Gastrocnemius medialis (tissue), 4 donors: Measurements from ENCODE around the gene ANKRD62. TPM values are rescaled to one million over a fixed set of nuclear protein-coding genes. Genes with fewer than 3 reads are reported as not detected.

Experiments used
- ATAC-seq, 2 donors: fragments of 150-250 bp; one replicate each; pipeline ENCODE4 v1.9.1; 2016
- DNase-seq, 2 donors: peaks; one replicate each; pipeline ENCODE4 v3.0.0-alpha.2; 2019
- H3K27ac ChIP-seq, 4 donors: fragments of 200-600 bp; sonication (generic); 1 replicate in 1 of 4; 2 replicates in 3 of 4; pipeline ENCODE4 v1.5.1; 2016 to 2018; ENCODE audit warnings: mild to moderate bottlenecking in 2 of 4, moderate library complexity in 1 of 4
- H3K27me3 ChIP-seq, 3 donors: fragments of 200-600 bp; sonication (generic) in 2 of 3; 1 replicate in 1 of 3; 2 replicates in 2 of 3; pipeline versions ENCODE4 v1.5.1 to v1.6.0; 2016 to 2019; ENCODE audit warnings: mild to moderate bottlenecking in 1 of 3, moderate library complexity in 1 of 3
- H3K36me3 ChIP-seq, 2 donors: fragments of 200-600 bp; sonication (generic) in 1 of 2; one replicate each; pipeline ENCODE4 v1.5.1; 2017 to 2018
- H3K4me1 ChIP-seq, 2 donors: fragments of 200-600 bp; sonication (generic) in 1 of 2; one replicate each; pipeline ENCODE4 v1.5.1; 2016 to 2017; ENCODE audit warnings: mild to moderate bottlenecking in 2 of 2
- H3K4me3 ChIP-seq, 4 donors: fragments of 200-600 bp; sonication (generic) in 3 of 4; 1 replicate in 1 of 4; 2 replicates in 3 of 4; pipeline ENCODE4 v1.5.1; 2016 to 2019; ENCODE audit warnings: mild to moderate bottlenecking in 2 of 4
- H3K9me3 ChIP-seq, 3 donors: fragments of 200-600 bp; sonication (generic) in 2 of 3; 1 replicate in 1 of 3; 2 replicates in 2 of 3; pipeline ENCODE4 v1.5.1; 2016 to 2019
- POLR2A ChIP-seq, 2 donors: fragments of 450-650 bp; IDR thresholded peaks; one replicate each; pipeline ENCODE4 v1.6.1; 2017; ENCODE audit warnings: antibody characterized with exemption in 2 of 2, mild to moderate bottlenecking in 2 of 2, moderate library complexity in 2 of 2
- in situ Hi-C, 4 donors: fragments of 200-750 bp; cut with MboI; loops; one replicate each; pipeline versions ENCODE4 v1.15.0 to v1.8.0; 2017; ENCODE audit warnings: low sequenced_read_pairs in 4 of 4
- intact Hi-C: fragments of 100-400 bp; cut with DNase I; formaldehyde crosslinking; loops from one replicate; pipeline ENCODE4 v1.15.1; 2023; ENCODE audit warnings: low total_unique reads
- total RNA-seq, 4 donors: library from RNA; depleted of rRNA; stranded (reverse); fragments of >200 nt; gene quantifications; one replicate each; pipeline versions ENCODE4 v1.1.0 to v1.2.3, GENCODE V29; 2016
- TF ChIP-seq, protein P1 (sequence below), 5 experiments: fragments of 450-650 bp in 3 of 5; fragments of 200-600 bp in 2 of 5; sonication (generic) in 2 of 5; IDR thresholded peaks in 4 of 5; conservative IDR thresholded peaks in 1 of 5; 1 replicate in 4 of 5; 2 replicates in 1 of 5; pipeline ENCODE4 v1.5.1; 2016 to 2019; ENCODE audit warnings: antibody characterized with exemption in 5 of 5, mild to moderate bottlenecking in 3 of 5, moderate library complexity in 3 of 5

ANKRD62 gene
- total RNA-seq, 4 donors from 2014 or later, result not detected

DNA sequence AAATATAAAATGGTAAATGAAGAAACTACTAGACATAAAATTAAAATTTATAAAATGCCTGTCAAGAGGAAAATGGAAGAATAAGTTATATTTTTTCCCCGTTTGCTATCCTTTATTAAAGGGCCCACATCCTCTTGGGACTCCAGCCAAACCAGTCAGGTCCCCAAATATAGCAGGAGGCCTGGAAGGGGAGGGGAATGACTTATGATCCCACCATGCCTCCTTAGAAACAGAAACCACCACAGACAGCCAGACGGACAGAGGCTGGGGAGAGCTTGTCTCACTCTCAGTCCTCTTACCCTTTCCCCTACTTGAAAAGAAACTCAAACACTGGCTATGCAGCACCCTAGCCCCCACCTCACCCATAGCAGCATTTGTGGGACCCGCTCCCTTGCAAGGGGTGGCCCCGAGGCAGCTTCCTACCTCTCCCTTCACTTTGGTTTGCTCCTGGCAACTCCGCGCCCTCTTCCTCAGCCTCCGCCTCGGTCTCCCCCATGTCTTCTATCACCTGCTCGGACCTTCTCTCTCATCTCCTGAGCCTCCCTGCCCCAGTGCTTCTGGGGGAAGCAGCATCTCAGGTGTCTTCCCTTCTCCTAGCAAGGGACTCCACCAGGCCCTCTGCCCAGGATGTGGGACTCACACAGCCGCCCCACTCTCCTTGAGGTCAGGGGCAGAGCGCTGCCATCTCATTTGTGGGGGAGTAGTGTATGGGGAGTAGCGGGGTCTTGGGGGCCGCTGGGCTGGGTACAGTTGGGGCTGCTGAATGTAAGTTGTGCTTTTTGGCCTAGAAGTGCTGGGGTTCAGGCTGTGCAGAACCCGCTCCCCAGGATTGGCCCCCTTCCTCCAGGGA, 37.4 kb upstream of the ANKRD62 start:
- H3K4me3 ChIP-seq, result no peak overlapping the region
- no peaks in the 10 kb centered on the region for H3K9me3 ChIP-seq
- no peak for TF ChIP-seq POLR2A (IDR thresholded peaks at IDR 0.05)
- TF ChIP-seq, protein P1, sequence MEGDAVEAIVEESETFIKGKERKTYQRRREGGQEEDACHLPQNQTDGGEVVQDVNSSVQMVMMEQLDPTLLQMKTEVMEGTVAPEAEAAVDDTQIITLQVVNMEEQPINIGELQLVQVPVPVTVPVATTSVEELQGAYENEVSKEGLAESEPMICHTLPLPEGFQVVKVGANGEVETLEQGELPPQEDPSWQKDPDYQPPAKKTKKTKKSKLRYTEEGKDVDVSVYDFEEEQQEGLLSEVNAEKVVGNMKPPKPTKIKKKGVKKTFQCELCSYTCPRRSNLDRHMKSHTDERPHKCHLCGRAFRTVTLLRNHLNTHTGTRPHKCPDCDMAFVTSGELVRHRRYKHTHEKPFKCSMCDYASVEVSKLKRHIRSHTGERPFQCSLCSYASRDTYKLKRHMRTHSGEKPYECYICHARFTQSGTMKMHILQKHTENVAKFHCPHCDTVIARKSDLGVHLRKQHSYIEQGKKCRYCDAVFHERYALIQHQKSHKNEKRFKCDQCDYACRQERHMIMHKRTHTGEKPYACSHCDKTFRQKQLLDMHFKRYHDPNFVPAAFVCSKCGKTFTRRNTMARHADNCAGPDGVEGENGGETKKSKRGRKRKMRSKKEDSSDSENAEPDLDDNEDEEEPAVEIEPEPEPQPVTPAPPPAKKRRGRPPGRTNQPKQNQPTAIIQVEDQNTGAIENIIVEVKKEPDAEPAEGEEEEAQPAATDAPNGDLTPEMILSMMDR (IDR thresholded peaks at IDR 0.05 in 4 of 5, conservative IDR thresholded peaks at IDR 0.05 in 1 of 5), result no peak
- DNase-seq, result no peak
- H3K27me3 ChIP-seq, result no peaks in the 10 kb centered on the region
- H3K27ac ChIP-seq, result no peak overlapping the region
- in situ Hi-C loops (loop anchor here in 1 of 4 donors (25.0 kb wide), 1 partner anchor 106 kb away; no protein-coding TSS in a partner anchor), intact Hi-C loops (no loop called here)
- H3K36me3 ChIP-seq, result no peaks in the 10 kb centered on the region
- no peak for ATAC-seq
- H3K4me1 ChIP-seq, result no peaks in the 10 kb centered on the region

- Histone ChIP-seq H3K27ac (no peak overlapping the region), H3K36me3 (no peaks in the 10 kb centered on the region), H3K9me3 (no peaks in the 10 kb centered on the region), H3K4me1 (no peaks in the 10 kb centered on the region), H3K27me3 (no peaks in the 10 kb centered on the region), H3K4me3 (no peak overlapping the region)
- ATAC-seq (no peak), DNase-seq (no peak)
- in situ Hi-C loops (loop anchor here in 1 of 4 donors (25.0 kb wide), 1 partner anchor 105 kb away; no protein-coding TSS in a partner anchor), intact Hi-C loops (no loop called here)
- TF ChIP-seq POLR2A (IDR thresholded peaks at IDR 0.05), result no peak
- TF ChIP-seq, protein P1 (IDR thresholded peaks at IDR 0.05 in 4 of 5, conservative IDR thresholded peaks at IDR 0.05 in 1 of 5), result no peak
These were observed 36.7 kb upstream of the ANKRD62 start for GRCh38 chr18:12056884-12057402.

- no peaks in the 10 kb centered on the region for H3K4me1 ChIP-seq
- DNase-seq (no peak), ATAC-seq (no peak)
- H3K36me3 ChIP-seq, result no peaks in the 10 kb centered on the region
- intact Hi-C loops (no loop called here), in situ Hi-C loops (loop anchor here in 1 of 4 donors (25.0 kb wide), 1 partner anchor 105 kb away; no protein-coding TSS in a partner anchor)
- no peak for TF ChIP-seq POLR2A (IDR thresholded peaks at IDR 0.05)
- TF ChIP-seq, protein P1 (IDR thresholded peaks at IDR 0.05 in 4 of 5, conservative IDR thresholded peaks at IDR 0.05 in 1 of 5), result no peak
- H3K27me3 ChIP-seq, result no peaks in the 10 kb centered on the region
- no peak overlapping the region for H3K27ac ChIP-seq
- H3K9me3 ChIP-seq, result no peaks in the 10 kb centered on the region
- no peak overlapping the region for H3K4me3 ChIP-seq
These were observed 36.1 kb upstream of the ANKRD62 start for GRCh38 chr18:12057419-12058039.

DNA sequence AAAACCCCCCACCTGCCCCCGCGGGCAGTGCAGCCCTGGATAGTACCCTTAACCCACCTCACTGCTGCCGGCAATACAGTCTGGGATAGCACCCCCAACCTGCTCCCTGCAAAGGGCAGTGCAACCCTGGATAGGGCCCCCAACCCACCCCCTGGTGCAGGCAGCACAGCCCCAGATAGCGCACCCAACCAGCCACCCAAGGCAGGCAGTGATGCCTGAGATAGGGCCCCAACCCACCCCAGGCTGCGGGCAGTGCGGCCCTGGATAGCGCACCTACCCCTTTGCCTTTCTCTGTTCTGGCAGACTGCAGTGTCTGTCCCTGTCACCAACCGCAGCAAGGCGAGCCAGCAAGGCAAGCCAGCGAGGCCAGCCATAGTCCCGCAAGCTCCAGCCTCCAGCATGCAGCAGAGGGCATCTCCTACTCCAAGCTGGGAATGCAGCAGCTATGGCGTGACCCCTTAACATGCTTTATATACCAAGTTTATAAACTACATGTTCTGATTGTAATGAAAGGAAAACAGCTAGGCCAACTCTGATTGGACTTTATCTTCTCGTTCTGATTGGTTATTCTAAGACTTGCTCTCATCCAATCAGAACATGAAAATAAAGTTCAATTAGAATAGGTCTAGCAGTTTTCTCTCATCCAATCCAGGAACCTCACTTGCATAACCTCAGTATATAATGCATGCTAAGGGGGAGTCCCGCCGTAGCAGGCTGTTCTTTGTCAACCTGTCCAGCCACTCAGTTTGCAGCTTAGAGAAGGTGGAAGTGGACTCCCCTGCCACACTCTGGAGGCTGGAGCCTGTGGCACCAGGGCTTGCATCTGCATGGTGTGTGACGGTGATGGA, 34.1 kb upstream of the ANKRD62 start:
- ATAC-seq (no peak), DNase-seq (no peak)
- Histone ChIP-seq H3K36me3 (no peaks in the 10 kb centered on the region), H3K9me3 (no peaks in the 10 kb centered on the region), H3K27me3 (no peaks in the 10 kb centered on the region), H3K4me3 (no peak overlapping the region), H3K4me1 (no peaks in the 10 kb centered on the region), H3K27ac (no peak overlapping the region)
- intact Hi-C loops (no loop called here), in situ Hi-C loops (loop anchor here in 1 of 4 donors (25.0 kb wide), 1 partner anchor 103 kb away; no protein-coding TSS in a partner anchor)
- TF ChIP-seq, protein P1 (IDR thresholded peaks at IDR 0.05 in 4 of 5, conservative IDR thresholded peaks at IDR 0.05 in 1 of 5), result no peak
- no peak for TF ChIP-seq POLR2A (IDR thresholded peaks at IDR 0.05)
